ENCODE results near the gene MOSPD3. TPM values are rescaled to one million over a fixed set of nuclear protein-coding genes. Genes with fewer than 3 reads are reported as not detected.
A peak's percentile ranks its signal among the peaks of the same experiment; 100 is the strongest.

The MOSPD3 gene
- total RNA-seq, 6 experiments from 2014 or later = 8.6 to 19.3 (median 13.9) TPM

DNA sequence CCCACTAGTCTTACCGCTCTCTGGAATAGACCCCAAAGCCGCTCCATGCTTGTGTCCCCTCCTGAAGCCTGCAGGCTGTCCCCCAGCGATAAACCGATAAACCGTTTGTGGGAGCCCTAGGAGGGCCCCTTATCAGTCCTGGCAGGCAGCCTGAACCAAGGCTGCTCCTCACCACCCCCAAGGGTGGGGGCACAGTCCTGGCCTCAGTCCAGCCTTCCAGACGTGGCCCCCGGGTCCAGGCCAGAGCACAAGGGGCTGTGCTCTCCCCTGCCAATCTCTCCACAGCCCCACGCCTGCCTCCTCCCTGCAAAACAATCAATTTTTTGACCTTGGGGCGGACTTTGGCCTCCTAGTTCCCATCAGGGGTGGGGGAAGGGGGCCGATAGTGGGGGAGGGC, 29.1 kb downstream of the MOSPD3 start, which contains the start of gene TFR2:
TSS of gene TFR2 (minus strand) at position 90 of the 397 bp plus-strand sequence. CDS start at position 47, 43 bp downstream.
- TF ChIP-seq, protein P1, sequence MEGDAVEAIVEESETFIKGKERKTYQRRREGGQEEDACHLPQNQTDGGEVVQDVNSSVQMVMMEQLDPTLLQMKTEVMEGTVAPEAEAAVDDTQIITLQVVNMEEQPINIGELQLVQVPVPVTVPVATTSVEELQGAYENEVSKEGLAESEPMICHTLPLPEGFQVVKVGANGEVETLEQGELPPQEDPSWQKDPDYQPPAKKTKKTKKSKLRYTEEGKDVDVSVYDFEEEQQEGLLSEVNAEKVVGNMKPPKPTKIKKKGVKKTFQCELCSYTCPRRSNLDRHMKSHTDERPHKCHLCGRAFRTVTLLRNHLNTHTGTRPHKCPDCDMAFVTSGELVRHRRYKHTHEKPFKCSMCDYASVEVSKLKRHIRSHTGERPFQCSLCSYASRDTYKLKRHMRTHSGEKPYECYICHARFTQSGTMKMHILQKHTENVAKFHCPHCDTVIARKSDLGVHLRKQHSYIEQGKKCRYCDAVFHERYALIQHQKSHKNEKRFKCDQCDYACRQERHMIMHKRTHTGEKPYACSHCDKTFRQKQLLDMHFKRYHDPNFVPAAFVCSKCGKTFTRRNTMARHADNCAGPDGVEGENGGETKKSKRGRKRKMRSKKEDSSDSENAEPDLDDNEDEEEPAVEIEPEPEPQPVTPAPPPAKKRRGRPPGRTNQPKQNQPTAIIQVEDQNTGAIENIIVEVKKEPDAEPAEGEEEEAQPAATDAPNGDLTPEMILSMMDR (IDR thresholded peaks at IDR 0.05) = no peak
- Histone ChIP-seq H3K9me3 (no peaks in the 10 kb centered on the region), H3K4me3 (peak within 1 kb of the TSS; percentile 59 to 87 (median 66)), H3K36me3 (peaks cover 0 to 9% (median 0%) of the 10 kb centered on the region in 4 donors), H3K4me1 (peaks cover 0 to 13% (median 3%) of the 10 kb centered on the region in 4 donors), H3K27me3 (no peaks in the 10 kb centered on the region), H3K27ac (peak within 1 kb of the TSS; percentile 68 to 92 (median 83))
- WGBS (ENCODE audit: insufficient coverage, low coverage, low lambda C conversion rate, missing lambda C conversion rate) = 0% methylated on average over 1 of the region's 10 CpGs
- ATAC-seq (peak; percentile 73 to 78 (median 76)), DNase-seq (peak; percentile 65 to 86 (median 82))
- intact Hi-C loops (cut with DNase I) = no loop called here

DNA sequence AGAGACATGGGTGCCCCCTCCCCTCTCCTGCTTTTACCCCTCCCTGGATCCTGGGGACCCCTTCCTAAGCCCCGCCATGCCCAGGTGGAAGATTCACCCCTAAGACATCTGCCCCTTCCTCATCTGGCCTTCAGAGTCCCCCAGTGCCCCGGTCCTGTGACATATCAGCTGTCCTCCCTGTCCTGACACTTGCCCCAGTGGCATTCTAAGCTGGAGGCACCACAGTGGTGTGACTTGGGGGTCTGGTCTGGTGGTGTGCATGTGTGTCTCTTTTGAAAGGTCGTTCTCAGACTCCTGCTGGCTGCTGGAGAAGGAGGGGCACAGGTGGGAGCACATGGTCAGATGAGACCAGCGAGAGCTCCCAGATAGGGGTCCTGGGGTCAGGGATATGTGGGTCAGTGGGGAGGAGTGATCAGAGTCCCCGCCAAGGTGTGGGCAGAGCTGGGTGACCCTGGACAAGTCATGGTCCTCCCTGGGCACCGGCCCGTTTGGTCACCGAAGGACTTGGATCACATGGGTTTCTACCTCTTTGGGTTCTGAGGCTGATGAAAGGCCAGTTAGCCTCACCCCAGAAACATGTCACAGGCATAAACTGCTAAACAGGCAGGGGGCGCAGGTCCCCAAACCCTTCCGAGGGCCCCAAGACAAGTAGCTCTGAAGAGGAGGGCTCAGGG, 29.7 kb downstream of the MOSPD3 start:
- DNase-seq = peak in 2 of 3 donors; percentile 29 to 71
- peaks cover 0 to 9% (median 0%) of the 10 kb centered on the region in 4 donors for H3K36me3 ChIP-seq
- 18% methylated on average over 5 of the region's 10 CpGs for WGBS (ENCODE audit: insufficient coverage, low coverage, low lambda C conversion rate, missing lambda C conversion rate)
- H3K27me3 ChIP-seq = no peaks in the 10 kb centered on the region
- peak overlapping the region; percentile 59 to 87 (median 66) for H3K4me3 ChIP-seq
- intact Hi-C loops (cut with DNase I) = no loop called here
- peak overlapping the region; percentile 68 to 92 (median 83) for H3K27ac ChIP-seq
- ATAC-seq = peak; percentile 44 to 60 (median 56)
- H3K4me1 ChIP-seq = peaks cover 0 to 13% (median 3%) of the 10 kb centered on the region in 4 donors
- no peaks in the 10 kb centered on the region for H3K9me3 ChIP-seq
- TF ChIP-seq POLR2A (IDR thresholded peaks at IDR 0.05) = no peak
- TF ChIP-seq, protein P1 (IDR thresholded peaks at IDR 0.05) = no peak

DNA sequence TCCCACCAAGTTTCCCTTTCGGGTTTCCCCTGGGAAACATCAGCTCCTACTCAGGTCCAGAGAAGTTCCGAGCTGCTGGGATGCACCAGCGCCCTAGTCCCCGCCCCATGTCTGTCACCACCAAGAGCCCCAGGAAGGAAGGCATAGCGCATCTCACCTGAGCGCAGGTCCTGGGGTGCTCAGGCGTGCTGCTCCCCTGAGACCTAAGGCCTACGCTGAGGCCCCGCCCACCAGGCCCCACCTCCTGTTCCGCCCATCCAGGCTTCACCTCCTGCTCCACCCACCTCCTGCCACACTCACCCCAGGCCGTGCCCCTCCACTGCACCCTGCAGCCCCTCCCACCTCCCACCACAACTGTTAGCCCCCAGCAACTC, 30.2 kb downstream of the MOSPD3 start:
- peak; percentile 88 to 93 (median 91) for DNase-seq
- TF ChIP-seq, protein P1 (IDR thresholded peaks at IDR 0.05) = no peak
- peak; percentile 71 for TF ChIP-seq POLR2A (IDR thresholded peaks at IDR 0.05)
- Histone ChIP-seq H3K27me3 (no peaks in the 10 kb centered on the region), H3K4me3 (peak overlapping the region; percentile 59 to 87 (median 66)), H3K9me3 (no peaks in the 10 kb centered on the region), H3K36me3 (peaks cover 0 to 5% (median 0%) of the 10 kb centered on the region in 4 donors), H3K27ac (peak overlapping the region; percentile 68 to 92 (median 83)), H3K4me1 (peaks cover 0 to 13% (median 3%) of the 10 kb centered on the region in 4 donors)
- WGBS (ENCODE audit: insufficient coverage, low coverage, low lambda C conversion rate, missing lambda C conversion rate) = 0% methylated on average over 2 of the region's 11 CpGs
- intact Hi-C loops (cut with DNase I) = no loop called here
- peak; percentile 82 to 92 (median 85) for ATAC-seq

DNA sequence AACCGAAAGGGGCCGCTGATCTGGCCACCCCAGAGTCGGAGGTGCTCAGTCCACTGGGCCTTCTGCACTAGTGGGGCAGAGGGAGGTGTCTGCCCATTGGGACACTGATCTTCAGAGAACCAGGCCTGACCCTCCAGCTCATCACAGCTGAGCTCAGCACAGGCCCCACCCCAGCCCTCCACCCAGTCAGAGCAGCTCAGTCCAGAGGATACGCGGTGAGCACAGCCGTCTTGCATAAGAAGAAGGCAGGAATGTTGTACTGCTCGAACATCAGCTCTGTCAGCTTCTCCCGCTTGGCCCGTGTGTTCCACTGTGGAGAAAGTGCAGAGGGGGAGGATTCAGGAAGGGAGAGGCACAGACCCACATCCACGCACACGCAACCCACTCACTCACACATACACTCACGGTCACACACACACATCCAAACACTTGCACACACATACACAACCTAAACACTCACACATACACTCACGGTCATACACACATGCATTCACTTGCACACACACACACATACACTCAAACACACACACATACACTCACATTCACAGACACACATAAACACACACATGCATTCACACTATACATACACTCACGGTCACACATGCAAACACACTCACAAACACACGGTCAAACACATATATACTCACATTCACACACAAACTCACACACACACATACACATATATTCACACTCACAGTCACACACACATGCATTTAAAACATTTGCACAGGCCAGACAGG, 37.7 kb downstream of the MOSPD3 start:
- peaks cover 0 to 4% (median under 1%) of the 10 kb centered on the region in 4 donors for H3K4me1 ChIP-seq
- intact Hi-C loops (cut with DNase I) = no loop called here
- TF ChIP-seq POLR2A (IDR thresholded peaks at IDR 0.05) = no peak
- TF ChIP-seq, protein P1 (IDR thresholded peaks at IDR 0.05) = no peak

More for the DNA sequence above, 37.7 kb downstream of the MOSPD3 start:
- H3K4me3 ChIP-seq = no peak overlapping the region
- H3K27me3 ChIP-seq = no peaks in the 10 kb centered on the region
- ATAC-seq (no peak), DNase-seq (no peak)
- H3K9me3 ChIP-seq = no peaks in the 10 kb centered on the region
- no peak overlapping the region for H3K27ac ChIP-seq
- 82% methylated on average over 7 of the region's 15 CpGs for WGBS (ENCODE audit: insufficient coverage, low coverage, low lambda C conversion rate, missing lambda C conversion rate)
- H3K36me3 ChIP-seq = no peaks in the 10 kb centered on the region
